PC-9 (cell line): ENCODE data around the gene PRKAG2. TPM values are rescaled to one million over a fixed set of nuclear protein-coding genes. Genes with fewer than 3 reads are reported as not detected.
A peak's percentile ranks its signal among the peaks of the same experiment; 100 is the strongest.

Experiments
- BruUV-seq: library from RNA; stranded (reverse); fragments of 400-500 nt; replicated peaks from 2 replicates; lab custom pipeline; 2021; lab: Mats Ljungman, UMichigan
- CTCF ChIA-PET: fragments of 300-600 bp; sonication (Branson Sonifier 250); formaldehyde crosslinking; loops from one replicate; lab custom pipeline; 2022; ENCODE audit warnings: antibody characterized with exemption; lab: Charles Lee
- POLR2A ChIA-PET: fragments of 300-600 bp; sonication (Branson Sonifier 250); formaldehyde crosslinking; loops from one replicate; lab custom pipeline; 2022; ENCODE audit warnings: antibody characterized with exemption; ENCODE audit not compliant: unreplicated experiment; lab: Charles Lee
- DNase-seq, 2 experiments: peaks; one replicate each; pipeline versions ENCODE4 v3.0.0 to v3.0.0-alpha.2; 2015 to 2022; ENCODE audit warnings: mixed read lengths in 1 of 2
- H2AFZ ChIP-seq: fragments of 200-600 bp; sonication (generic); 2 replicates; pipeline ENCODE4 v1.8.1; 2017; ENCODE audit warnings: antibody characterized with exemption
- H3F3A ChIP-seq: fragments of 200-600 bp; sonication (generic); 2 replicates; pipeline ENCODE4 v1.8.1; 2017; ENCODE audit warnings: antibody characterized with exemption, mild to moderate bottlenecking, low read depth; ENCODE audit not compliant: insufficient read depth
- H3K27ac ChIP-seq: fragments of 200-600 bp; sonication (generic); 2 replicates; pipeline ENCODE4 v1.6.1; 2016; ENCODE audit warnings: mixed run types
- H3K27me3 ChIP-seq: fragments of 200-600 bp; sonication (generic); 2 replicates; pipeline ENCODE4 v1.6.1; 2016; ENCODE audit warnings: low read depth, mixed run types; ENCODE audit not compliant: insufficient read depth
- H3K36me3 ChIP-seq: fragments of 200-600 bp; sonication (generic); 2 replicates; pipeline ENCODE4 v1.6.1; 2016; ENCODE audit warnings: low read depth, mixed run types
- H3K4me1 ChIP-seq: fragments of 200-600 bp; sonication (generic); replicated peaks from 2 replicates; pipeline ENCODE4 v1.6.1; 2016; ENCODE audit warnings: mixed run types; ENCODE audit not compliant: insufficient read depth
- H3K4me2 ChIP-seq: fragments of 200-600 bp; sonication (generic); 2 replicates; pipeline ENCODE4 v1.6.1; 2017; ENCODE audit warnings: mixed run types
- H3K4me3 ChIP-seq: fragments of 200-600 bp; sonication (generic); 2 replicates; pipeline ENCODE4 v1.6.1; 2016; ENCODE audit warnings: mixed run types
- H3K79me2 ChIP-seq: fragments of 200-600 bp; sonication (generic); 2 replicates; pipeline ENCODE4 v1.6.1; 2017; ENCODE audit warnings: low read depth, mixed run types
- H3K9me2 ChIP-seq: fragments of 200-600 bp; sonication (generic); 2 replicates; pipeline ENCODE4 v1.8.1; 2017; ENCODE audit warnings: mild to moderate bottlenecking; ENCODE audit not compliant: insufficient read depth
- H3K9me3 ChIP-seq: fragments of 200-600 bp; sonication (generic); 2 replicates; pipeline ENCODE4 v1.8.1; 2016; ENCODE audit warnings: low read depth; ENCODE audit not compliant: insufficient read depth
- H4K20me1 ChIP-seq: fragments of 200-600 bp; sonication (generic); 2 replicates; pipeline ENCODE4 v1.8.1; 2017; ENCODE audit not compliant: insufficient read depth
- EZH2 ChIP-seq: fragments of 200-600 bp; sonication (generic); IDR thresholded peaks from 2 replicates; pipeline ENCODE4 v1.8.0; 2017; ENCODE audit warnings: antibody characterized with exemption, low read depth
- intact Hi-C: fragments of 100-400 bp; cut with micrococcal nuclease; formaldehyde crosslinking; loops from one replicate; pipeline ENCODE4 v1.10.0; 2022; ENCODE audit not compliant: unreplicated experiment
- total RNA-seq: library from RNA; stranded (reverse); gene quantifications from 2 replicates; pipeline ENCODE4 v1.2.3, GENCODE V29; 2021
- TF ChIP-seq, protein P1 (sequence below): fragments of 200-600 bp; sonication (generic); conservative IDR thresholded peaks from 2 replicates; pipeline ENCODE4 v1.6.1; 2017; ENCODE audit warnings: mixed run types, antibody characterized with exemption, mild to moderate bottlenecking, moderate library complexity

The PRKAG2 gene
- total RNA-seq, 1 experiment from 2014 or later: 37.3 TPM

- Histone ChIP-seq H3K36me3 (no peaks in the 10 kb centered on the region), H3K4me1 (peaks cover 28% of the 10 kb centered on the region), H4K20me1 (no peaks in the 10 kb centered on the region), H3K9me2 (no peaks in the 10 kb centered on the region), H3K9me3 (no peaks in the 10 kb centered on the region), H2AFZ (no peak overlapping the region), H3K4me3 (no peak overlapping the region), H3K4me2 (peak overlapping the region; percentile 34; the same call in 1 of the 2 replicates), H3K27ac (no peak overlapping the region), H3F3A (peaks cover 13% of the 10 kb centered on the region), H3K27me3 (no peaks in the 10 kb centered on the region), H3K79me2 (no peaks in the 10 kb centered on the region)
- BruUV-seq: no TSS peak
- ChIA-PET CTCF (interaction anchor here (1.0 kb wide), 1 partner anchor 74 kb away, joined by 3 read pairs; no protein-coding TSS in a partner anchor), POLR2A (interaction anchor here (0.6 kb wide), 1 partner anchor 8 kb away, joined by 4 read pairs; no protein-coding TSS in a partner anchor)
- TF ChIP-seq, protein P1, sequence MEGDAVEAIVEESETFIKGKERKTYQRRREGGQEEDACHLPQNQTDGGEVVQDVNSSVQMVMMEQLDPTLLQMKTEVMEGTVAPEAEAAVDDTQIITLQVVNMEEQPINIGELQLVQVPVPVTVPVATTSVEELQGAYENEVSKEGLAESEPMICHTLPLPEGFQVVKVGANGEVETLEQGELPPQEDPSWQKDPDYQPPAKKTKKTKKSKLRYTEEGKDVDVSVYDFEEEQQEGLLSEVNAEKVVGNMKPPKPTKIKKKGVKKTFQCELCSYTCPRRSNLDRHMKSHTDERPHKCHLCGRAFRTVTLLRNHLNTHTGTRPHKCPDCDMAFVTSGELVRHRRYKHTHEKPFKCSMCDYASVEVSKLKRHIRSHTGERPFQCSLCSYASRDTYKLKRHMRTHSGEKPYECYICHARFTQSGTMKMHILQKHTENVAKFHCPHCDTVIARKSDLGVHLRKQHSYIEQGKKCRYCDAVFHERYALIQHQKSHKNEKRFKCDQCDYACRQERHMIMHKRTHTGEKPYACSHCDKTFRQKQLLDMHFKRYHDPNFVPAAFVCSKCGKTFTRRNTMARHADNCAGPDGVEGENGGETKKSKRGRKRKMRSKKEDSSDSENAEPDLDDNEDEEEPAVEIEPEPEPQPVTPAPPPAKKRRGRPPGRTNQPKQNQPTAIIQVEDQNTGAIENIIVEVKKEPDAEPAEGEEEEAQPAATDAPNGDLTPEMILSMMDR: no peak
- no peak for TF ChIP-seq EZH2
- intact Hi-C loops: loop anchor here (2.0 kb wide), 1 partner anchor 72 kb away; no protein-coding TSS in a partner anchor
- DNase-seq: no peak
Observed at GRCh38 chr7:151704960-151705635, 171.8 kb downstream of the PRKAG2 start.

DNA sequence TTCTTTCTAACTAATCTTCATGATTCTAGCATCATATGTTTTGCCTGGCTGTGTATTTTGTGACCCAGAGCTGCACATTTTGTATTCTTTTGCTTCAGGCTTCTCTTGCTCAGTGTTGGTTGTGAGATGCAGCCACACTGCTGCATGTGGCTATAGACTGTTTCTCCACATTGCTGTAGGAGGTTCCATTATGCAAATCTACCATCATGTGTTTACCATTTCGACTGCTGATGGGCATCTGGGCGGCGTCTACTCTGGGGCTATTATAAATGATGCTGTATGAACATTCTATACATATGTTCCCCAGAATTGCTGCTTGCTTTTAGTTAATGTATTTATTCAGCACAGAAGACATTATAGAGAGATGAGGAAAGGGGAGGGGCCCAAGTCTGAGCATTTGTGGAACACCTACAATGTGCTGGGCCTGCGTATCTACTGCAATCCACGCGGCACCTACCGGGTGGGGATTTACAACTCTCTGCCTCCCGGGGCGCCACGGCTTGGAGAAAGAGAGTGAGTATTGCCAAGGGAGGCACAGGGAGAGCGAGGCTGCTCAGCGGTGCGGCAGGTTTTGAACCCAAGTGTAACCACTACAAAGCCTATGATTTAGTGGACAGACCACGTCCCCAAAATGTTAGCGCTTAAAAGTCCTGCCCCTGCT, 172.5 kb downstream of the PRKAG2 start:
- Histone ChIP-seq H3K27me3 (no peaks in the 10 kb centered on the region), H3F3A (peaks cover 20% of the 10 kb centered on the region), H4K20me1 (no peaks in the 10 kb centered on the region), H2AFZ (no peak overlapping the region), H3K4me1 (peaks cover 35% of the 10 kb centered on the region), H3K9me3 (no peaks in the 10 kb centered on the region), H3K79me2 (no peaks in the 10 kb centered on the region), H3K9me2 (no peaks in the 10 kb centered on the region), H3K27ac (no peak overlapping the region), H3K36me3 (no peaks in the 10 kb centered on the region), H3K4me2 (no peak overlapping the region), H3K4me3 (no peak overlapping the region)
- no TSS peak for BruUV-seq
- intact Hi-C loops: loop anchor here (2.0 kb wide), 1 partner anchor 72 kb away; no protein-coding TSS in a partner anchor
- ChIA-PET CTCF (interaction anchor here (0.6 kb wide), 1 partner anchor 56 kb away, joined by 5 read pairs; no protein-coding TSS in a partner anchor), POLR2A (no interaction called here)
- DNase-seq: no peak
- TF ChIP-seq EZH2: no peak
- TF ChIP-seq, protein P1: no peak

- H3K4me2 ChIP-seq: no peak overlapping the region
- no TSS peak for BruUV-seq
- CTCF ChIA-PET: no interaction called here
- H3K9me2 ChIP-seq: no peaks in the 10 kb centered on the region
- no peak for DNase-seq
- H3K9me3 ChIP-seq: no peaks in the 10 kb centered on the region
- H2AFZ ChIP-seq: no peak overlapping the region
- no peaks in the 10 kb centered on the region for H4K20me1 ChIP-seq
- no peaks in the 10 kb centered on the region for H3K36me3 ChIP-seq
- peaks cover 33% of the 10 kb centered on the region for H3F3A ChIP-seq
- H3K27me3 ChIP-seq: no peaks in the 10 kb centered on the region
- TF ChIP-seq, protein P1: no peak
- no peak for TF ChIP-seq EZH2
- no peak overlapping the region for H3K27ac ChIP-seq
- no peaks in the 10 kb centered on the region for H3K79me2 ChIP-seq
- peaks cover 47% of the 10 kb centered on the region for H3K4me1 ChIP-seq
- POLR2A ChIA-PET: no interaction called here
- intact Hi-C loops: no loop called here
- no peak overlapping the region for H3K4me3 ChIP-seq
Observed at GRCh38 chr7:151702961-151703360, 174.0 kb downstream of the PRKAG2 start.
